Memory B cell (primary cell): ENCODE data around the gene NUP188.

ENCODE experiments used
- ATAC-seq: fragments of 150-1000 bp; cut with Tn5 transposase; 2 replicates; pipeline ENCODE4 v1.10.0; 2021; ENCODE audit warnings: low read depth, mild to moderate bottlenecking, moderate library complexity
- DNase-seq, 2 donors: peaks; one replicate each; pipeline ENCODE4 v3.0.0; 2022; ENCODE audit warnings: low spot score in 2 of 2
- H3K27ac Mint-ChIP-seq: one replicate; pipeline ENCODE4 v1.8.0; 2022; ENCODE audit warnings: mild to moderate bottlenecking, moderate library complexity, mixed read lengths
- H3K27me3 Mint-ChIP-seq: one replicate; pipeline ENCODE4 v1.8.0; 2022; ENCODE audit warnings: mixed read lengths
- H3K36me3 Mint-ChIP-seq: one replicate; pipeline ENCODE4 v1.8.0; 2022; ENCODE audit warnings: mild to moderate bottlenecking, mixed read lengths
- H3K4me1 Mint-ChIP-seq: one replicate; pipeline ENCODE4 v1.8.0; 2022; ENCODE audit warnings: mixed read lengths
- H3K4me3 Mint-ChIP-seq: one replicate; pipeline ENCODE4 v1.8.0; 2022; ENCODE audit warnings: mild to moderate bottlenecking, moderate library complexity, mixed read lengths
- H3K9me3 Mint-ChIP-seq: one replicate; pipeline ENCODE4 v1.8.0; 2022; ENCODE audit warnings: mixed read lengths

NUP188 gene

GRCh38 chr9:128910906-128911305 is 36.6 kb upstream of the NUP188 start:
- peaks cover 8% of the 10 kb centered on the region for H3K4me1 Mint-ChIP-seq
- H3K4me3 Mint-ChIP-seq = no peak overlapping the region
- no peaks in the 10 kb centered on the region for H3K9me3 Mint-ChIP-seq
- DNase-seq (no peak), ATAC-seq (no peak)
- H3K36me3 Mint-ChIP-seq = peaks cover 29% of the 10 kb centered on the region
- no peak overlapping the region for H3K27ac Mint-ChIP-seq
- H3K27me3 Mint-ChIP-seq = no peaks in the 10 kb centered on the region

DNA sequence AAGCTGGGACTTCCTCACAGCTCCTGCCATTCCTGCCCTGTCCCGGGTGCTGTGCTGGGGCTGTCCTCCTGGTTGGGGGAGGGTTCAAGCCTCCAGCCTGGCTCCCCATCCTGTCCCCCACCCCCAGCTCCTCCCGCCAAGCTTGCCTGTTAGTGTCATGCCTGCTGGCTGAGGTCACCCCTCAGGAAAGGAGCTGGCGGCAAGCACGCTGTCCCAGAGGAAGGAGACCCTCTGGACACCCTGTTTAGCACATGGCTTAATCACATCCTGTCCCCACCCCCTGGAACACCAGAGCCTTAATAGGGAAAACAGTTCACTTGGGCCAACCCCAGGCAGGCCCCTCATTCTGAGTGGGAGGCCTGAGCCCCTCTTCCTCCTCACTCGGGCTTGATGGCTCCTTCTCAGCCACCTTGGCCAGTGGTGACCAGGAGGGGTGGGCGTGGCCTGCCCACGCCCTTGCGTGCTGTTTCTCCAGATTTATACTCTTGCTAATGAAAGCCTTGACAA is 35.9 kb upstream of the NUP188 start:
- Mint-ChIP-seq H3K4me1 (peaks cover 8% of the 10 kb centered on the region), H3K36me3 (peaks cover 28% of the 10 kb centered on the region), H3K9me3 (no peaks in the 10 kb centered on the region), H3K4me3 (no peak overlapping the region), H3K27me3 (no peaks in the 10 kb centered on the region), H3K27ac (no peak overlapping the region)
- ATAC-seq (no peak), DNase-seq (no peak)

DNA sequence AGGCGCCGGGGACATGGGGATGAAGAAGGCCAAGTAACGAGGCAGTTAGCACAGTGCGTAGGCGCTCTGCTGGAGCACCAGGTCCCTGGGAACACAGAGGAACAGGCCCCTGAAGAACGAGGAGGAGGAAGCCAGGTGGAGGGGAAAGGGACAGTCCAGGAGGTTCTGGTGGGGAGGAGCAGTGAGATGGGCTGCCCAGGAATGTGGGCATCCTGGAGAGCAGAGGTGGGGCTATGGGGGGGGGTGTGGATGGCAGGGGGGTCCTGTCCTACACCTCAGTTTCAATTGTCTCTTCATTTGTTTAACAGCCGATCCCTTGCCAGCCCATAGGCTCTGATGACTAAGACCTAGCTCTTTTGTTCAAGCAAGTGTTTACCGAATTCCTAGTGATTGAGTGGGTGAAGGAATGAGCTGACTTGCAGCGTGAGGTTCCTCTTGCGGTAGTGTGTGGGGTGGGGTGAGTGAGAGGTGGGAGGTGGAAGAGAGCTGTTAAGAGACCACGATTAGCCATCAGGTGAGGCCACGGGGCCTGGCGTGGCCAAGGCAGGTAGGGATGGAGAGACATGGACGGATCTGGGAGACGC is 35.1 kb upstream of the NUP188 start:
- peaks cover 8% of the 10 kb centered on the region for H3K4me1 Mint-ChIP-seq
- no peaks in the 10 kb centered on the region for H3K27me3 Mint-ChIP-seq
- peak overlapping the region; percentile 49 for H3K27ac Mint-ChIP-seq
- DNase-seq (no peak), ATAC-seq (no peak)
- H3K36me3 Mint-ChIP-seq = peaks cover 29% of the 10 kb centered on the region
- H3K4me3 Mint-ChIP-seq = no peak overlapping the region
- no peaks in the 10 kb centered on the region for H3K9me3 Mint-ChIP-seq

DNA sequence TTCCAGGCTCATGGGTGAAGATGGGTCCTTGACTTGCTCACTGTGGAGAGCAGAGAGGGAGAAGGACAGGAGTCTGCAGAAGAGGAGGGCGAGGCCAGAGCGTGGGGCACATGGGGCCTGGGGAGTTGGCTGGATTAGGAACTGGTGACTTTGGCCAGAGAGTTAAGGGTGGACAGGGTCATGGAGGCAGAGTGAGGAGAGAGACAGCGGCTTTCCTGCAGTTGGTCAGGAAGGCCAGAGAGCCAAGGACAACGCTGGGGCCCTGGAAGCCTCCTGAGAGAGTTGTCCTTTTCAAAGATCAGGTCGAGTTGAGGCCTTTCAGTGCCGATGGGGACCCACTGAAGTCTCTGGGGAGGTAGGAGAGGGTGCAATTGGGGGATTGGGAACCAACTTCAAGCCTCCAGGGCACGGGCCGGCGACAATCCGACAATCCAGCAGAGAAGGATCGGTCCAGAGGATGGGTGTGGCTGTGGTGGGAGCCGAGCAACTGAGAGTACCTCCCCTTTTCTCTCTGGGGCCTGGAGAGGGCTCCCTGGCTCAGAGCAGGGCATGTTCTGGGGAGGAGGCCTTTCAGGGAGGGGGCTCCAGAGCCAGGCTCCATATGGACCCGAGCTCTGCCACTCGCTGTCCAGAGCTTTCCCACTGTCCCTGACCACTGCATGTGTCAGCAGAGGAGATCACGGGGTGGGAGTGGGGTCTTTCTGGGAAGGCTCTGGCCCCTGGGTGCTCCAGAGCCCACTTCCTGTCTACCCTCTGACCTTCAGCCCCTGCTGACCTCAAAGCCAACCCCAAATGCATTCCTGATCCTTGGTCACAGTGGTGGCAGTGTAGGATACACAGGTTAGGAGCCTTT is 34.2 kb upstream of the NUP188 start:
- ATAC-seq (no peak), DNase-seq (no peak)
- Mint-ChIP-seq H3K27me3 (no peaks in the 10 kb centered on the region), H3K4me3 (no peak overlapping the region), H3K36me3 (peaks cover 29% of the 10 kb centered on the region), H3K27ac (peak overlapping the region; percentile 49), H3K4me1 (peaks cover 8% of the 10 kb centered on the region), H3K9me3 (no peaks in the 10 kb centered on the region)

- Mint-ChIP-seq H3K36me3 (peaks cover 21% of the 10 kb centered on the region), H3K27me3 (no peaks in the 10 kb centered on the region), H3K27ac (no peak overlapping the region), H3K9me3 (no peaks in the 10 kb centered on the region), H3K4me1 (peaks cover 8% of the 10 kb centered on the region), H3K4me3 (no peak overlapping the region)
- no peak for ATAC-seq
- DNase-seq = no peak
These were observed 33.3 kb upstream of the NUP188 start for GRCh38 chr9:128913995-128914772.

- peaks cover 8% of the 10 kb centered on the region for H3K4me1 Mint-ChIP-seq
- H3K9me3 Mint-ChIP-seq = no peaks in the 10 kb centered on the region
- H3K27me3 Mint-ChIP-seq = no peaks in the 10 kb centered on the region
- DNase-seq (no peak), ATAC-seq (no peak)
- H3K27ac Mint-ChIP-seq = no peak overlapping the region
- peaks cover 19% of the 10 kb centered on the region for H3K36me3 Mint-ChIP-seq
- H3K4me3 Mint-ChIP-seq = no peak overlapping the region
These were observed 31.3 kb upstream of the NUP188 start for GRCh38 chr9:128916204-128916603.

DNA sequence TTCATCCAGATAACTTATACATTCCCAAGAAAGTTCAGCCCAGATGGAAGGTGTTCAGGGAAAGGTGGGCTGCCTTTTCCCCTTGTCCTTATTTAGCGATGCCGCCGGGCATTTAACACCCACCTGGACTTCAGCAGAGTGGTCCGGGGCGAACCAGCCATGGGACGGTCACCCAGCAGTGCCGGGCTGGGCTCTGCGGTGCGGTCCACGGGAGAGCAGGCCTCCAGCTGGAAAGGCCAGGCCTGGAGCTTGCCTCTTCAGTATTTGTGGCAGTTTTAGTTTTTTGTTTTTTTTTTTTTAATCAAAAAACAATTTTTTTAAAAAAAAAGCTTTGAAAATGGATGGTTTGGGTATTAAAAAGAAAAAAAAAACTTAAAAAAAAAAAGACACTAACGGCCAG is 30.8 kb upstream of the NUP188 start:
- H3K4me3 Mint-ChIP-seq = no peak overlapping the region
- no peaks in the 10 kb centered on the region for H3K27me3 Mint-ChIP-seq
- H3K36me3 Mint-ChIP-seq = peaks cover 19% of the 10 kb centered on the region
- no peaks in the 10 kb centered on the region for H3K9me3 Mint-ChIP-seq
- H3K27ac Mint-ChIP-seq = no peak overlapping the region
- peaks cover 8% of the 10 kb centered on the region for H3K4me1 Mint-ChIP-seq
- no peak for ATAC-seq
- DNase-seq = no peak

DNA sequence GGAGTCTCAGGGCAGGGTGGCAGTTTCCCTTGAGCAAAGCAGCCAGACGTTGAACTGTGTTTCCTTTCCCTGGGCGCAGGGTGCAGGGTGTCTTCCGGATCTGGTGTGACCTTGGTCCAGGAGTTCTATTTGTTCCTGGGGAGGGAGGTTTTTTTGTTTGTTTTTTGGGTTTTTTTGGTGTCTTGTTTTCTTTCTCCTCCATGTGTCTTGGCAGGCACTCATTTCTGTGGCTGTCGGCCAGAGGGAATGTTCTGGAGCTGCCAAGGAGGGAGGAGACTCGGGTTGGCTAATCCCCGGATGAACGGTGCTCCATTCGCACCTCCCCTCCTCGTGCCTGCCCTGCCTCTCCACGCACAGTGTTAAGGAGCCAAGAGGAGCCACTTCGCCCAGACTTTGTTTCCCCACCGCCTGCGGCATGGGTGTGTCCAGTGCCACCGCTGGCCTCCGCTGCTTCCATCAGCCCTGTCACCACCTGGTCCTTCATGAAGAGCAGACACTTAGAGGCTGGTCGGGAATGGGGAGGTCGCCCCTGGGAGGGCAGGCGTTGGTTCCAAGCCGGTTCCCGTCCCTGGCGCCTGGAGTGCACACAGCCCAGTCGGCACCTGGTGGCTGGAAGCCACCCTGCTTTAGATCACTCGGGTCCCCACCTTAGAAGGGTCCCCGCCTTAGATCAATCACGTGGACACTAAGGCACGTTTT is 30.2 kb upstream of the NUP188 start:
- H3K27ac Mint-ChIP-seq = peak overlapping the region; percentile 47

DNA sequence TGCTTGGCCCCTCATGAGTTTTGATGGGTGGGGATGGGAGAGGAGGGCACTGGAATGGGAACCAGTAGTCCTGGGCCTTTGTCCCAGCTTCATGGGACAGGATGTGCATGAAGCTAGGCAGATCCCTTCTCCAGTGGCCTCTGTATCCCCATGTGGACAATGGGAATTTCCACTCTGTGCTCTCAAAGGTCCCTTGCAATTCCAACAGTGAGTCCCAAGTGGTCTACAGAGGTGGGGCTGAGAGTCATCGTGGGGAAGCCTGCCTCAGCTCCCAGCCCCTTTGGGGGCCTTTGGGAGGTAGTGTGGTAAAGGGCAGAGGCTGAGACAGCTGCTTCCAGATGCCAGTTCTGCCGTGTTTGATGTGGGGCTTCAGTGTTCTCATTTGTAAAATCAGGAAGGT is 28.6 kb upstream of the NUP188 start:
- H3K4me1 Mint-ChIP-seq = no peaks in the 10 kb centered on the region
- no peaks in the 10 kb centered on the region for H3K27me3 Mint-ChIP-seq
- H3K36me3 Mint-ChIP-seq = peaks cover 15% of the 10 kb centered on the region
- DNase-seq (no peak), ATAC-seq (no peak)
- H3K27ac Mint-ChIP-seq = no peak overlapping the region
- H3K4me3 Mint-ChIP-seq = no peak overlapping the region
- H3K9me3 Mint-ChIP-seq = no peaks in the 10 kb centered on the region

More for the DNA sequence above, 30.2 kb upstream of the NUP188 start:
- peaks cover 19% of the 10 kb centered on the region for H3K36me3 Mint-ChIP-seq
- H3K4me3 Mint-ChIP-seq = no peak overlapping the region
- ATAC-seq (no peak), DNase-seq (no peak)
- H3K9me3 Mint-ChIP-seq = no peaks in the 10 kb centered on the region
- H3K4me1 Mint-ChIP-seq = peaks cover 8% of the 10 kb centered on the region
- H3K27me3 Mint-ChIP-seq = no peaks in the 10 kb centered on the region

- H3K27ac Mint-ChIP-seq = no peak overlapping the region
- H3K9me3 Mint-ChIP-seq = no peaks in the 10 kb centered on the region
- DNase-seq (no peak), ATAC-seq (no peak)
- H3K27me3 Mint-ChIP-seq = no peaks in the 10 kb centered on the region
- H3K36me3 Mint-ChIP-seq = peaks cover 15% of the 10 kb centered on the region
- H3K4me1 Mint-ChIP-seq = no peaks in the 10 kb centered on the region
- no peak overlapping the region for H3K4me3 Mint-ChIP-seq
These were observed 28.0 kb upstream of the NUP188 start for GRCh38 chr9:128919402-128920089.

DNA sequence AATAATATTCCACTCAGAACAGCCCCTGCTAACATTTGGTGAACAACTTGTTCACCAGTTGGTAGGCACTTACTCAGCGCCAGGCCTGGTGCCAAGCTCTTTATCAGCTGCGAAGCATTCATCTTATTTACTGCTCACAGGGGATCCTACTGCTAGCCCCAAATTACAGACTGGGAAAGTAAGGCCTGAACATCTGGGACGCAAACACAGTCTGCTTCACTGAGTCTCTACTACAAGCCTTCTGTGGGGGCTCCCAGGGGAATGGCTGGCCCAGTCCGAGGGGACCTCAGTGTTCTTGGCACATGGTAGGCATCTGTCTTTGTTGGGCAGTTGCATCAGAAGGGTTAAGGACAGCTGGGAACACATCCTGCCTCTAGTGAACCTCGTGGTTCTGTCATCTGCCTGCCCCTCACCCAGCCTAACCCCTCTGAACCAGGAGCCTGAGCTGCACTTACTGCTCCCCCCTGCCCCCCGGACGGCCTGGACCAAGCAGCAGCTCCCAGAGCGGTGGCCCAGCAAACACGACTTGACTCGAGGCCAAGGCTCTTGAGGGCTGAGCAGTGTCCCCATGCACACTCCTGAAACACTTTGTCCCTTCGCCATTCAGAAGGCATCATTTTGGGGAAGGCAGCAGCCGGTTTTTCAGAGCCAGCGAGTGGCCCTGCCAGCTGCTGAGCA is 27.0 kb upstream of the NUP188 start, which contains the start of gene PHYHD1:
Gene PHYHD1 (plus strand): TSS at position 602 of the 678 bp plus-strand sequence. CDS start 1,342 bp downstream, outside the sequence.
- Mint-ChIP-seq H3K27ac (peak within 1 kb of the TSS; percentile 38), H3K4me1 (no peaks in the 10 kb centered on the region), H3K9me3 (no peaks in the 10 kb centered on the region), H3K27me3 (no peaks in the 10 kb centered on the region), H3K4me3 (no peak within 1 kb of the TSS), H3K36me3 (peaks cover 15% of the 10 kb centered on the region)
- no peak for DNase-seq
- no peak for ATAC-seq

- no peak for DNase-seq
- no peak overlapping the region for H3K27ac Mint-ChIP-seq
These were observed 25.4 kb upstream of the NUP188 start for GRCh38 chr9:128921881-128922763.

More at GRCh38 chr9:128921881-128922763, 25.4 kb upstream of the NUP188 start:
- no peaks in the 10 kb centered on the region for H3K4me1 Mint-ChIP-seq
- H3K9me3 Mint-ChIP-seq = no peaks in the 10 kb centered on the region
- H3K36me3 Mint-ChIP-seq = peaks cover 11% of the 10 kb centered on the region
- no peak for ATAC-seq
- H3K27me3 Mint-ChIP-seq = no peaks in the 10 kb centered on the region
- no peak overlapping the region for H3K4me3 Mint-ChIP-seq
